Measurements from ENCODE around the gene STAU1. TPM values are rescaled to one million over a fixed set of nuclear protein-coding genes. Genes with fewer than 3 reads are reported as not detected.
A peak's percentile ranks its signal among the peaks of the same experiment; 100 is the strongest.
"Not testable (repeated sequence)": the region's sequence is repeated elsewhere in the genome, so short reads cannot be mapped to it uniquely, and the experiment has no call there.

Gene STAU1
- total RNA-seq, 4 donors from 2014 or later: 39.1 to 61.4 (median 54.4) TPM

- in situ Hi-C loops (cut with MboI; ENCODE audit: low sequenced_read_pairs in 4 of 4) (no loop called here), intact Hi-C loops (cut with DNase I; ENCODE audit: low total_unique reads) (no loop called here)
Observed at GRCh38 chr20:49186535-49187329, 1.4 kb downstream of the STAU1 start.

DNA sequence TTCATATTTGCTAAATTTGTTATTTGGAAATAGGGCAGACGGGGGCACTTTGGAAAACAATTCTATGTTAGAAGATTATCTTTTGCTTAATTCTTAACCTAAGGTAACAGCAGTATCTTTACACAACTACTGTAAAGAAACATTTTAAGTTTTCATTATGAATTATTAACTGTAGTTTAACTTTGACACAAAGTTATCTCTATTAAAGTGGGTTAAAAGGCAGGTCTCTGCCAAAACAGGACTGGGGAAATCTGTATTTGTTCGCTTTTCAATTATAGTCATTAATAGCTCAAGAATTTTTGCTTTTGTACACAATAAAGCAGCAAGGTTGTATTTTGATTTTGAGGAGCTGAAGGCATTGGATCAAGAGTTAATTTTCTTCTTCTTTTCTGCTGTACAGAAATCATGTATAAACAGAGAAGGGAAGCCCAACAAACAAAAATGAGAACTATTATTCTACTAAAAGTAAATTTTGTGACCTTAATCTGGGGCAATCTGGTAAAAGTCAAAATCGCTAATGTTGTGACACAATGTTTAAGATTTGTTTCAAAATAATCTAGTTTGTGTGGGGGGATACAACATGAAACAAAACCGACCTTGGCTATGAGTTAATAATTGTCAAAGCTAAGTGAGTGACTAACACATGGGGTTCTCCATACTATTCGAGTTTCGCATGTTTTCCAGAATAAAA, 2.9 kb downstream of the STAU1 start:
- Histone ChIP-seq H3K4me1 (peaks cover 34 to 38% of the 10 kb centered on the region in 2 donors), H3K4me3 (no peak overlapping the region), H3K9me3 (no peaks in the 10 kb centered on the region), H3K27me3 (no peaks in the 10 kb centered on the region), H3K36me3 (no peaks in the 10 kb centered on the region), H3K27ac (no peak overlapping the region)
- no peak for DNase-seq
- TF ChIP-seq, protein P1, sequence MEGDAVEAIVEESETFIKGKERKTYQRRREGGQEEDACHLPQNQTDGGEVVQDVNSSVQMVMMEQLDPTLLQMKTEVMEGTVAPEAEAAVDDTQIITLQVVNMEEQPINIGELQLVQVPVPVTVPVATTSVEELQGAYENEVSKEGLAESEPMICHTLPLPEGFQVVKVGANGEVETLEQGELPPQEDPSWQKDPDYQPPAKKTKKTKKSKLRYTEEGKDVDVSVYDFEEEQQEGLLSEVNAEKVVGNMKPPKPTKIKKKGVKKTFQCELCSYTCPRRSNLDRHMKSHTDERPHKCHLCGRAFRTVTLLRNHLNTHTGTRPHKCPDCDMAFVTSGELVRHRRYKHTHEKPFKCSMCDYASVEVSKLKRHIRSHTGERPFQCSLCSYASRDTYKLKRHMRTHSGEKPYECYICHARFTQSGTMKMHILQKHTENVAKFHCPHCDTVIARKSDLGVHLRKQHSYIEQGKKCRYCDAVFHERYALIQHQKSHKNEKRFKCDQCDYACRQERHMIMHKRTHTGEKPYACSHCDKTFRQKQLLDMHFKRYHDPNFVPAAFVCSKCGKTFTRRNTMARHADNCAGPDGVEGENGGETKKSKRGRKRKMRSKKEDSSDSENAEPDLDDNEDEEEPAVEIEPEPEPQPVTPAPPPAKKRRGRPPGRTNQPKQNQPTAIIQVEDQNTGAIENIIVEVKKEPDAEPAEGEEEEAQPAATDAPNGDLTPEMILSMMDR (IDR thresholded peaks at IDR 0.05 in 4 of 5, conservative IDR thresholded peaks at IDR 0.05 in 1 of 5): no peak
- TF ChIP-seq POLR2A (IDR thresholded peaks at IDR 0.05): no peak
- in situ Hi-C loops (cut with MboI; ENCODE audit: low sequenced_read_pairs in 4 of 4): no loop called here
- ATAC-seq: no peak
- intact Hi-C loops (cut with DNase I; ENCODE audit: low total_unique reads): no loop called here

More at GRCh38 chr20:49186535-49187329, 1.4 kb downstream of the STAU1 start:
- Histone ChIP-seq H3K4me3 (peak overlapping the region; percentile 74 to 83 (median 82)), H3K27ac (peak overlapping the region; percentile 84 to 98 (median 92)), H3K4me1 (peaks cover 24 to 35% of the 10 kb centered on the region in 2 donors), H3K27me3 (no peaks in the 10 kb centered on the region), H3K9me3 (no peaks in the 10 kb centered on the region), H3K36me3 (no peaks in the 10 kb centered on the region)
- ATAC-seq (peak; percentile 28 to 34), DNase-seq (peak; percentile 20 to 44)
- TF ChIP-seq, protein P1 (IDR thresholded peaks at IDR 0.05 in 4 of 5, conservative IDR thresholded peaks at IDR 0.05 in 1 of 5): no peak
- TF ChIP-seq POLR2A (IDR thresholded peaks at IDR 0.05): peak; percentile 25

GRCh38 chr20:49184691-49185070, 3.5 kb downstream of the STAU1 start:
- H3K27ac ChIP-seq: no peak overlapping the region
- intact Hi-C loops (cut with DNase I; ENCODE audit: low total_unique reads) (loop anchor here (5.0 kb wide), 1 partner anchor 42 kb away; no protein-coding TSS in a partner anchor), in situ Hi-C loops (cut with MboI; ENCODE audit: low sequenced_read_pairs in 4 of 4) (no loop called here)
- H3K4me3 ChIP-seq: no peak overlapping the region
- H3K36me3 ChIP-seq: no peaks in the 10 kb centered on the region
- H3K9me3 ChIP-seq: no peaks in the 10 kb centered on the region
- DNase-seq: no peak
- ATAC-seq: no peak
- peaks cover 38 to 43% of the 10 kb centered on the region in 2 donors for H3K4me1 ChIP-seq
- TF ChIP-seq, protein P1 (IDR thresholded peaks at IDR 0.05 in 4 of 5, conservative IDR thresholded peaks at IDR 0.05 in 1 of 5): no peak
- TF ChIP-seq POLR2A (IDR thresholded peaks at IDR 0.05): no peak
- no peaks in the 10 kb centered on the region for H3K27me3 ChIP-seq

GRCh38 chr20:49184084-49184501, 4.0 kb downstream of the STAU1 start:
- DNase-seq; ATAC-seq; H3K36me3 ChIP-seq; H3K27me3 ChIP-seq; H3K9me3 ChIP-seq; H3K4me3 ChIP-seq; in situ Hi-C loops (cut with MboI; ENCODE audit: low sequenced_read_pairs in 4 of 4); H3K27ac ChIP-seq: not testable (repeated sequence)
- intact Hi-C loops (cut with DNase I; ENCODE audit: low total_unique reads): loop anchor here (5.0 kb wide), 1 partner anchor 42 kb away; no protein-coding TSS in a partner anchor
- peaks cover 42 to 49% of the 10 kb centered on the region in 2 donors for H3K4me1 ChIP-seq

GRCh38 chr20:49183444-49183843, 4.7 kb downstream of the STAU1 start:
- no peaks in the 10 kb centered on the region for H3K27me3 ChIP-seq
- no peak for TF ChIP-seq POLR2A (IDR thresholded peaks at IDR 0.05)
- TF ChIP-seq, protein P1 (IDR thresholded peaks at IDR 0.05 in 4 of 5, conservative IDR thresholded peaks at IDR 0.05 in 1 of 5): no peak
- peaks cover 45 to 47% of the 10 kb centered on the region in 2 donors for H3K4me1 ChIP-seq
- no peak for DNase-seq
- in situ Hi-C loops (cut with MboI; ENCODE audit: low sequenced_read_pairs in 4 of 4) (no loop called here), intact Hi-C loops (cut with DNase I; ENCODE audit: low total_unique reads) (loop anchor here (5.0 kb wide), 1 partner anchor 41 kb away; no protein-coding TSS in a partner anchor)
- H3K27ac ChIP-seq: no peak overlapping the region
- no peaks in the 10 kb centered on the region for H3K9me3 ChIP-seq
- no peak for ATAC-seq
- no peak overlapping the region for H3K4me3 ChIP-seq
- no peaks in the 10 kb centered on the region for H3K36me3 ChIP-seq

All from gastrocnemius medialis (tissue), 4 donors.